Measurements from ENCODE around the gene TEX22. TPM values are rescaled to one million over a fixed set of nuclear protein-coding genes. Genes with fewer than 3 reads are reported as not detected.

The TEX22 gene
- total and polyA plus RNA-seq, 7 donors, result 0.50 TPM; not detected in 6

- no peaks in the 10 kb centered on the region for H3K27me3 ChIP-seq
- no peaks in the 10 kb centered on the region for H3K9me3 ChIP-seq
- H3K4me1 ChIP-seq, result peaks cover 0 to 25% (median 18%) of the 10 kb centered on the region in 4 donors
- no peak for DNase-seq
- TF ChIP-seq, protein P1, sequence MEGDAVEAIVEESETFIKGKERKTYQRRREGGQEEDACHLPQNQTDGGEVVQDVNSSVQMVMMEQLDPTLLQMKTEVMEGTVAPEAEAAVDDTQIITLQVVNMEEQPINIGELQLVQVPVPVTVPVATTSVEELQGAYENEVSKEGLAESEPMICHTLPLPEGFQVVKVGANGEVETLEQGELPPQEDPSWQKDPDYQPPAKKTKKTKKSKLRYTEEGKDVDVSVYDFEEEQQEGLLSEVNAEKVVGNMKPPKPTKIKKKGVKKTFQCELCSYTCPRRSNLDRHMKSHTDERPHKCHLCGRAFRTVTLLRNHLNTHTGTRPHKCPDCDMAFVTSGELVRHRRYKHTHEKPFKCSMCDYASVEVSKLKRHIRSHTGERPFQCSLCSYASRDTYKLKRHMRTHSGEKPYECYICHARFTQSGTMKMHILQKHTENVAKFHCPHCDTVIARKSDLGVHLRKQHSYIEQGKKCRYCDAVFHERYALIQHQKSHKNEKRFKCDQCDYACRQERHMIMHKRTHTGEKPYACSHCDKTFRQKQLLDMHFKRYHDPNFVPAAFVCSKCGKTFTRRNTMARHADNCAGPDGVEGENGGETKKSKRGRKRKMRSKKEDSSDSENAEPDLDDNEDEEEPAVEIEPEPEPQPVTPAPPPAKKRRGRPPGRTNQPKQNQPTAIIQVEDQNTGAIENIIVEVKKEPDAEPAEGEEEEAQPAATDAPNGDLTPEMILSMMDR (IDR thresholded peaks at IDR 0.05), result no peak
- no peak for TF ChIP-seq EP300 (IDR thresholded peaks at IDR 0.05)
- TF ChIP-seq POLR2A (IDR thresholded peaks at IDR 0.05), result no peak
- no peak for TF ChIP-seq POLR2AphosphoS5 (IDR thresholded peaks at IDR 0.05)
- no peak overlapping the region for H3K27ac ChIP-seq
- intact Hi-C loops (cut with DNase I), result no loop called here
- WGBS, 2 donors, result 93 to 94% methylated on average over 23 of the region's 23 CpGs
- no peak overlapping the region for H3K4me3 ChIP-seq
- H3K36me3 ChIP-seq, result peaks cover 0 to 14% (median 0%) of the 10 kb centered on the region in 4 donors
These were observed 27.5 kb downstream of the TEX22 start for GRCh38 chr14:105425823-105426247.

GRCh38 chr14:105426416-105427130, 28.2 kb downstream of the TEX22 start:
- TF ChIP-seq, protein P1 (IDR thresholded peaks at IDR 0.05), result no peak
- TF ChIP-seq POLR2AphosphoS5 (IDR thresholded peaks at IDR 0.05) (no peak), EP300 (IDR thresholded peaks at IDR 0.05) (no peak), POLR2A (IDR thresholded peaks at IDR 0.05) (no peak)
- H3K4me3 ChIP-seq, result no peak overlapping the region
- H3K36me3 ChIP-seq, result peaks cover 0 to 14% (median 0%) of the 10 kb centered on the region in 4 donors
- H3K27ac ChIP-seq, result no peak overlapping the region
- 97% methylated on average over 21 of the region's 21 CpGs for WGBS, 2 donors
- peaks cover 0 to 18% (median 11%) of the 10 kb centered on the region in 4 donors for H3K4me1 ChIP-seq
- intact Hi-C loops (cut with DNase I), result no loop called here
- H3K27me3 ChIP-seq, result no peaks in the 10 kb centered on the region
- no peaks in the 10 kb centered on the region for H3K9me3 ChIP-seq
- DNase-seq, result no peak

- 97 to 98% methylated on average over 10 of the region's 10 CpGs for WGBS, 2 donors
- Histone ChIP-seq H3K27me3 (no peaks in the 10 kb centered on the region), H3K9me3 (no peaks in the 10 kb centered on the region), H3K36me3 (peaks cover 0 to 14% (median 0%) of the 10 kb centered on the region in 4 donors), H3K27ac (no peak overlapping the region), H3K4me1 (peaks cover 0 to 10% (median 3%) of the 10 kb centered on the region in 4 donors), H3K4me3 (no peak overlapping the region)
- TF ChIP-seq POLR2A (IDR thresholded peaks at IDR 0.05) (no peak), EP300 (IDR thresholded peaks at IDR 0.05) (no peak), POLR2AphosphoS5 (IDR thresholded peaks at IDR 0.05) (no peak)
- TF ChIP-seq, protein P1 (IDR thresholded peaks at IDR 0.05), result no peak
- intact Hi-C loops (cut with DNase I), result no loop called here
- DNase-seq, result no peak
These were observed 29.1 kb downstream of the TEX22 start for GRCh38 chr14:105427412-105427811.

GRCh38 chr14:105427936-105428485, 29.7 kb downstream of the TEX22 start:
- Histone ChIP-seq H3K9me3 (no peaks in the 10 kb centered on the region), H3K27ac (no peak overlapping the region), H3K4me1 (peaks cover 0 to 4% (median 0%) of the 10 kb centered on the region in 4 donors), H3K27me3 (no peaks in the 10 kb centered on the region), H3K4me3 (no peak overlapping the region), H3K36me3 (peaks cover 0 to 14% (median 0%) of the 10 kb centered on the region in 4 donors)
- DNase-seq, result no peak
- WGBS, 2 donors, result 87 to 89% methylated on average over 9 of the region's 9 CpGs
- intact Hi-C loops (cut with DNase I), result no loop called here
- TF ChIP-seq POLR2A (IDR thresholded peaks at IDR 0.05) (no peak), EP300 (IDR thresholded peaks at IDR 0.05) (no peak), POLR2AphosphoS5 (IDR thresholded peaks at IDR 0.05) (no peak)
- TF ChIP-seq, protein P1 (IDR thresholded peaks at IDR 0.05), result no peak

Measured in sigmoid colon (tissue), 7 donors.